Keratinocyte (primary cell): ENCODE results near the gene COL11A2. TPM values are rescaled to one million over a fixed set of nuclear protein-coding genes. Genes with fewer than 3 reads are reported as not detected.

Source experiments
- DNase-seq: peaks from one replicate; pipeline ENCODE4 v3.0.0-alpha.2; 2011; ENCODE audit warnings: low read depth, missing footprints, low spot score
- FAIRE-seq: peaks from 2 replicates; lab custom pipeline; 2011; peaks lifted over from hg19 to GRCh38; lab: Jason Lieb, UNC
- H2AFZ ChIP-seq: 2 replicates; pipeline ENCODE4 v1.6.0; 2012; ENCODE audit warnings: low read length, control low read depth, inconsistent platforms; ENCODE audit not compliant: control insufficient read depth
- H3K27ac ChIP-seq: 2 replicates; pipeline ENCODE4 v1.5.1; 2011; ENCODE audit warnings: low read length; ENCODE audit not compliant: control insufficient read depth, insufficient read depth
- H3K27me3 ChIP-seq: 3 replicates; pipeline ENCODE4 v1.6.0; 2011; ENCODE audit warnings: low read length; ENCODE audit not compliant: control insufficient read depth, insufficient read depth; ENCODE audit errors: extremely low read depth
- H3K36me3 ChIP-seq, 2 experiments: 2 replicates in 1 of 2; 3 replicates in 1 of 2; pipeline ENCODE4 v1.5.1; 2011; ENCODE audit warnings: low read length in 2 of 2, mild to moderate bottlenecking in 1 of 2; ENCODE audit not compliant: control insufficient read depth in 2 of 2, insufficient read depth in 2 of 2; ENCODE audit errors: extremely low read depth in 1 of 2
- H3K4me1 ChIP-seq: 3 replicates; pipeline ENCODE4 v1.5.1; 2011; ENCODE audit warnings: low read length; ENCODE audit not compliant: control insufficient read depth, insufficient read depth; ENCODE audit errors: extremely low read depth
- H3K4me2 ChIP-seq: 3 replicates; pipeline ENCODE4 v1.6.0; 2011; ENCODE audit warnings: low read depth, low read length; ENCODE audit not compliant: control insufficient read depth, insufficient read depth; ENCODE audit errors: extremely low read depth
- H3K4me3 ChIP-seq, 3 experiments: fragments of 200-600 bp in 1 of 3; sonication (generic) in 1 of 3; 2 replicates in 2 of 3; 3 replicates in 1 of 3; pipeline ENCODE4 v1.5.1; 2011 to 2016; ENCODE audit warnings: low read length in 3 of 3, mild to moderate bottlenecking in 3 of 3, control low read depth in 2 of 3, inconsistent platforms in 1 of 3, low read depth in 1 of 3, mixed read lengths in 1 of 3, mixed run types in 1 of 3, moderate library complexity in 1 of 3; ENCODE audit not compliant: control insufficient read depth in 2 of 3, insufficient read depth in 2 of 3; ENCODE audit errors: extremely low read depth in 1 of 3
- H3K79me2 ChIP-seq: 2 replicates; pipeline ENCODE4 v1.6.0; 2012; ENCODE audit warnings: low read length; ENCODE audit not compliant: control insufficient read depth, insufficient read depth
- H3K9ac ChIP-seq: 3 replicates; pipeline ENCODE4 v1.6.0; 2011; ENCODE audit warnings: low read length; ENCODE audit not compliant: control insufficient read depth, insufficient read depth; ENCODE audit errors: extremely low read depth
- H3K9me1 ChIP-seq: 3 replicates; pipeline ENCODE4 v1.6.0; 2011; ENCODE audit warnings: low read length; ENCODE audit not compliant: control insufficient read depth, insufficient read depth; ENCODE audit errors: extremely low read depth
- H3K9me3 ChIP-seq: 2 replicates; pipeline ENCODE4 v1.5.1; 2012; ENCODE audit warnings: low read depth, low read length; ENCODE audit not compliant: control insufficient read depth
- H4K20me1 ChIP-seq: 3 replicates; pipeline ENCODE4 v1.6.0; 2011; ENCODE audit warnings: low read length; ENCODE audit not compliant: control insufficient read depth, insufficient read depth; ENCODE audit errors: extremely low read depth
- CTCF ChIP-seq, 3 experiments: IDR thresholded peaks in 1 of 3; conservative IDR thresholded peaks in 1 of 3; optimal IDR thresholded peaks in 1 of 3; 2 replicates in 2 of 3; 3 replicates in 1 of 3; pipeline versions ENCODE3 to v1.5.1; 2011; ENCODE audit warnings: low read length in 3 of 3, mild to moderate bottlenecking in 3 of 3, moderate library complexity in 2 of 3, control low read depth in 1 of 3, inconsistent platforms in 1 of 3; ENCODE audit not compliant: insufficient read depth in 2 of 3; ENCODE audit errors: extremely low read depth in 1 of 3
- EZH2 ChIP-seq: IDR thresholded peaks from one replicate; pipeline ENCODE4 v1.6.1; 2012; ENCODE audit warnings: inconsistent platforms, mild to moderate bottlenecking, low read length, moderate library complexity
- dilution Hi-C: fragments of 300-500 bp; cut with MboI; formaldehyde crosslinking; loops from one replicate; pipeline ENCODE4 v1.7.0; 2020; ENCODE audit warnings: low sequenced_read_pairs; ENCODE audit not compliant: extremely low pct_ligation_motif_present
- polyA plus RNA-seq, 5 experiments: library from polyadenylated mRNA; depleted of rRNA in 3 of 5; stranded (reverse) in 3 of 5; stranded (forward) in 1 of 5; unstranded in 1 of 5; fragments of >200 nt; gene quantifications; 1 replicate in 1 of 5; 2 replicates in 3 of 5; 3 replicates in 1 of 5; pipeline versions ENCODE4 v1.2.1 to v1.2.3, GENCODE V29; 2011 to 2012; ENCODE audit warnings: missing spikeins in 2 of 5, low read depth in 1 of 5, low replicate concordance in 1 of 5

COL11A2 gene
- polyA plus RNA-seq, 1 donor (not counting 4 experiments of a cell fraction or from before 2014, with no cell fraction given): 0.08 TPM

- Histone ChIP-seq H2AFZ (no peak overlapping the region), H3K79me2 (no peaks in the 10 kb centered on the region), H4K20me1 (no peaks in the 10 kb centered on the region), H3K9ac (no peak overlapping the region), H3K4me3 (no peak overlapping the region), H3K4me1 (no peaks in the 10 kb centered on the region), H3K27me3 (peaks cover 2% of the 10 kb centered on the region), H3K9me1 (no peaks in the 10 kb centered on the region), H3K4me2 (no peak overlapping the region), H3K27ac (no peak overlapping the region), H3K9me3 (no peaks in the 10 kb centered on the region), H3K36me3 (no peaks in the 10 kb centered on the region)
- TF ChIP-seq EZH2: no peak
- no peak for TF ChIP-seq CTCF (optimal IDR thresholded peaks at IDR 0.05 in 1 of 3, IDR thresholded peaks at IDR 0.05 in 1 of 3, conservative IDR thresholded peaks at IDR 0.05 in 1 of 3; ENCODE audit: extremely low read depth in 1 of 3, insufficient read depth in 2 of 3, low read length in 3 of 3)
- DNase-seq (no peak), FAIRE-seq (no peak)
- dilution Hi-C loops: no loop called here
These were observed 18.6 kb downstream of the COL11A2 start for GRCh38 chr6:33173535-33174180.

GRCh38 chr6:33172688-33173534 lies 19.4 kb downstream of the COL11A2 start:
- Histone ChIP-seq H4K20me1 (no peaks in the 10 kb centered on the region), H3K4me3 (no peak overlapping the region), H3K27ac (no peak overlapping the region), H3K9ac (no peak overlapping the region), H3K27me3 (peaks cover 2% of the 10 kb centered on the region), H3K36me3 (no peaks in the 10 kb centered on the region), H2AFZ (no peak overlapping the region), H3K79me2 (no peaks in the 10 kb centered on the region), H3K4me2 (no peak overlapping the region), H3K9me1 (no peaks in the 10 kb centered on the region), H3K9me3 (no peaks in the 10 kb centered on the region), H3K4me1 (no peaks in the 10 kb centered on the region)
- FAIRE-seq (peak; percentile 51), DNase-seq (no peak)
- dilution Hi-C loops: no loop called here
- TF ChIP-seq CTCF (optimal IDR thresholded peaks at IDR 0.05 in 1 of 3, IDR thresholded peaks at IDR 0.05 in 1 of 3, conservative IDR thresholded peaks at IDR 0.05 in 1 of 3; ENCODE audit: extremely low read depth in 1 of 3, insufficient read depth in 2 of 3, low read length in 3 of 3) (peak; percentile 77 to 87 (median 80)), EZH2 (no peak)
